Kidney epithelial cell (primary cell): Measurements from ENCODE around the gene CHST15. TPM values are rescaled to one million over a fixed set of nuclear protein-coding genes. Genes with fewer than 3 reads are reported as not detected.

Experiments used
- DNase-seq: peaks from one replicate; pipeline ENCODE4 v3.0.0-alpha.2; 2010; ENCODE audit warnings: low read depth
- H3K27me3 ChIP-seq: 2 replicates; pipeline ENCODE4 v1.6.0; 2011; ENCODE audit warnings: low read length; ENCODE audit not compliant: control insufficient read depth, insufficient read depth
- H3K36me3 ChIP-seq: 2 replicates; pipeline ENCODE4 v1.5.1; 2011; ENCODE audit warnings: low read length; ENCODE audit not compliant: control insufficient read depth, insufficient read depth
- H3K4me3 ChIP-seq: 2 replicates; pipeline ENCODE4 v1.5.1; 2011; ENCODE audit warnings: low read depth, mild to moderate bottlenecking, control low read depth, low read length
- CTCF ChIP-seq: IDR thresholded peaks from 2 replicates; pipeline ENCODE4 v1.5.1; 2011; ENCODE audit warnings: mild to moderate bottlenecking, moderate library complexity, low read length, control low read depth, inconsistent platforms; ENCODE audit not compliant: insufficient read depth, poor library complexity, severe bottlenecking
- total RNA-seq: library from RNA; depleted of rRNA; stranded (reverse); fragments of >200 nt; gene quantifications from 2 replicates; pipeline ENCODE4 v1.2.3, GENCODE V29; 2015

CHST15 gene
- total RNA-seq, 1 donor from 2014 or later, result 18.1 TPM

DNA sequence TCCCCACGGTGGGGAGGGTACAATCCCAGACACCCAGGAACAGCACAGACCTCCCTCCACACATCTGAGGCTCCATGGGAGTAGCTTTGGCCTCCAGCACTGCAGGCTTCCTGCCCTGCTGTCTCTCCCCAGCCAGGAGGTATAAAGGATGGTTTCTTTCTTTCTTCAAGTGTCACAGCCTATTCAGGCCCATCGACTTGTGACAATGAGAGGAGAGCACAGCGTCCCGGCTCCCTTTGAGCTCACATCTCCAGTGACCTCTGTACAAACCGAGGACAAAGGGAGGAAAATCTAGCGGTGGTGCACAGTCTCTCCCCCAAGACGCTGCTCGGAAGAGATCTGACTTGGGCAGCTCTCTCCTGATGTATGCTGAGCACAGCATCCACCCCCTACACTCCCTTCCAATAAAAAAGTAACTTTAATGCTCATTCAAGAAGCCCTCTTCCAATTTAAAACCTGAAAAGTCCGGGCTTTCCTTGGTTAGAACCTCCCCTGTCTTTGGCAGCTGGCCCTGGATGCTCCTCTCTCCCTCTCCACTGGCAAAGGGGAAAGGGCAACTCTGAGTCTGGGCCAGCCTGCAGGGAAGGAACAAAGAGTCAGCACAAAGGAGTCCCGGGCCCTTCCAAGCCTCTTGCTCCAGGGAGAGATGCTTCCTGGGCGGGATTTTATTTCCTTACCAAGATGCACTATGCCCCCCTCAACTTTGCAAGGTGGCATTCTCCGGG lies 18.0 kb downstream of the CHST15 start:
- Histone ChIP-seq H3K27me3 (no peaks in the 10 kb centered on the region), H3K36me3 (no peaks in the 10 kb centered on the region), H3K4me3 (no peak overlapping the region)
- no peak for DNase-seq
- TF ChIP-seq CTCF, result no peak

DNA sequence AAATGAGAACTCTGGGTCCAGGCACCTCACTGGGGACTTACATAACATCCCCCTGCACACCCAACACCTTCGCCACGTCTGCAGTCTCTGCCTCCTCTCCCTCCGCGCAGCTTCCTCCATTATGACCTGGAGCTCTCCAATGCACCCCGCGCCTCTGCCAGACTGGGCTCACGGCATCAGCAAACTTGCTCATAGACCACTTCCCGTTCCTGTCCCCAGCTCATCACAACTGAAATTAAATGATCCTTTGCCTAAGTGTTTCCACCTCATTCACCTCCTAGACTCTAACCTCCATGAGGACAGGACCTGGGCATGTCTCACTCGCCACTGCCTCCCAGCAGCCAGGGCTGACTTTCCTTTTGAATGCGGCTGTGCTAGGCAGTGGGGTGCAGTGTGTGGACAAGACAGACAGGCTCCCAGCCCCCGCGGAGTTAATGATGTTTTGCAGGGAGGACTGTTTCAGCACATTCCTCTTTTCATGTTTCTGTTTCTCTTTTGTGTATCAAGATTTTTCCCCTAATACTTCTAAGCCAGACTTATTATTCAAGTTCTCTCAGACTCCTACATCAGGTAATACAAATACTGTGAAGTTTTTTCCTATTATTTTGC lies 18.8 kb downstream of the CHST15 start:
- Histone ChIP-seq H3K4me3 (no peak overlapping the region), H3K27me3 (no peaks in the 10 kb centered on the region), H3K36me3 (no peaks in the 10 kb centered on the region)
- DNase-seq, result no peak
- TF ChIP-seq CTCF, result no peak

GRCh38 chr10:124073978-124074377 lies 19.4 kb downstream of the CHST15 start:
- no peaks in the 10 kb centered on the region for H3K27me3 ChIP-seq
- no peak overlapping the region for H3K4me3 ChIP-seq
- no peak for DNase-seq
- H3K36me3 ChIP-seq, result no peaks in the 10 kb centered on the region
- no peak for TF ChIP-seq CTCF

- Histone ChIP-seq H3K27me3 (no peaks in the 10 kb centered on the region), H3K36me3 (no peaks in the 10 kb centered on the region), H3K4me3 (no peak overlapping the region)
- no peak for TF ChIP-seq CTCF
- no peak for DNase-seq
Observed at GRCh38 chr10:124072541-124072940, 20.9 kb downstream of the CHST15 start.

DNA sequence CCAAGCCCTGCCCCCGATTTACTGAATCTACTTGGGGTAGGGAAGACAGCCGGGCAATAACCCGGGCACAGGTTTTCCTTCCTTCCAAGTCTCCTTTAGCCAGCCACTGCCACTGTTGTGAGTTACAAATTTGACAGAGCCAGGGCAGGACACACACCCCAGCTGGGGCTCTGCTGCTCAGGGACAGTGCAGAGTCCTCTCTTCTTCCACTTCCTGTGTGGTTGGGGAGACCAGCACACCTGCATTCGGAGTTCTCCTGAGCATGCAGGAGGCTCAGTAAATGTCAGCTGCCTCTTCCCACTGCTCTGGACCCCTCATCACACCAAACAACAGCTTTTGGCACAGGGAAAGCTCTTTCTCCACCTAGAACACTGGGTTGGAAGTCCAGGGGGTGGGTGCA lies 21.3 kb downstream of the CHST15 start:
- no peak for DNase-seq
- H3K27me3 ChIP-seq, result no peaks in the 10 kb centered on the region
- H3K36me3 ChIP-seq, result no peaks in the 10 kb centered on the region
- H3K4me3 ChIP-seq, result no peak overlapping the region
- TF ChIP-seq CTCF, result no peak

GRCh38 chr10:124071141-124071540 lies 22.3 kb downstream of the CHST15 start:
- TF ChIP-seq CTCF, result no peak
- Histone ChIP-seq H3K36me3 (no peaks in the 10 kb centered on the region), H3K27me3 (no peaks in the 10 kb centered on the region), H3K4me3 (no peak overlapping the region)
- no peak for DNase-seq
